ENCODE results near the gene ARHGEF12.

The ARHGEF12 gene

DNA sequence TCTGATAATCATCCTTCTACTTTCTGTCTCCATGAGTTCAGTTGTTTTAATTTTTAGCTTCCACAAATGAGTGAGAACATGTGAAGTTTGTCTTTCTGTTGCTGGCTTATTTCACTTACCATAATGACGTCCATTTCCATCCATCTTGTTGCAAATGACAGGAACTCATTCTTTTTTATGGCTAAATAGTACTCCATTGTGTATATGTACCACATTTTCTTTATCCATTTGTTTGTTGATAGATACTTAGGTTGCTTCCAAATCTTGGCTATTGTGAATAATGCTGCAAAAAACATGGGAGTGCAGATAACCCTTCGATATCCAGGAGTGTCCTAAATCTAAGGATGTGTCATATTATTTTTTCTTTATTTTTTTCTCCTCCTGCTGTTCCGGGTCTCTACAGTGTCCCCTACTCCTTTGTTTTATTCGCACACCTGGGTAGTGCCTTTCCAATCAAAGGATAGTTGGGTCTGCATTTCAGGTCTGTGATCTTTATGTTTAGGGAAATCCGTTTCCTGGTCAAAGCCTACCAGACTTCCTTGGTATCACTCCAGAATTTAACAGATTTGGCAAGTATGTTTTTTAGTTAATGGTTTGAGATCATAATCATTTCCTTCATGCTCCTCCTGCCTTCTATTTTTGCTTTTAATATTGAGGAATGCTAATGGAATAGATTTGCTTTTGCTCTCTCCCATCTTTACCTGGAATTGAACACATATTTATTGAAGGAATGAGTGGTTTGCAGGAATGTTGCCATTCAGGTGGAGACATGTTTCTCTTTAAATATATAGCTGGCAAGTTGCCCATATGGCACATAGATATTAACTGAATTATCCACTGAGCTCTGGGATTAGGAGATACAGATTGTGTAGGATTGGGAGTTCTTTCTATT is 53.7 kb downstream of the ARHGEF12 start:
- DNase-seq (ENCODE audit: low read depth): no peak
- no peak for TF ChIP-seq CTCF (IDR thresholded peaks at IDR 0.05; ENCODE audit: low read depth, low read length, missing control alignments)
- no peak overlapping the region for H3K4me3 ChIP-seq (ENCODE audit: low read depth, low read length)

- TF ChIP-seq CTCF (IDR thresholded peaks at IDR 0.05; ENCODE audit: low read depth, low read length, missing control alignments): no peak
- DNase-seq (ENCODE audit: low read depth): no peak
- no peak overlapping the region for H3K4me3 ChIP-seq (ENCODE audit: low read depth, low read length)
Observed at GRCh38 chr11:120390585-120390922, 54.3 kb downstream of the ARHGEF12 start.

GRCh38 chr11:120391292-120391691 is 55.1 kb downstream of the ARHGEF12 start:
- no peak overlapping the region for H3K4me3 ChIP-seq (ENCODE audit: low read depth, low read length)
- DNase-seq (ENCODE audit: low read depth): no peak
- no peak for TF ChIP-seq CTCF (IDR thresholded peaks at IDR 0.05; ENCODE audit: low read depth, low read length, missing control alignments)

- no peak overlapping the region for H3K4me3 ChIP-seq (ENCODE audit: low read depth, low read length)
- no peak for TF ChIP-seq CTCF (IDR thresholded peaks at IDR 0.05; ENCODE audit: low read depth, low read length, missing control alignments)
Observed at GRCh38 chr11:120391854-120392253, 55.6 kb downstream of the ARHGEF12 start.

DNA sequence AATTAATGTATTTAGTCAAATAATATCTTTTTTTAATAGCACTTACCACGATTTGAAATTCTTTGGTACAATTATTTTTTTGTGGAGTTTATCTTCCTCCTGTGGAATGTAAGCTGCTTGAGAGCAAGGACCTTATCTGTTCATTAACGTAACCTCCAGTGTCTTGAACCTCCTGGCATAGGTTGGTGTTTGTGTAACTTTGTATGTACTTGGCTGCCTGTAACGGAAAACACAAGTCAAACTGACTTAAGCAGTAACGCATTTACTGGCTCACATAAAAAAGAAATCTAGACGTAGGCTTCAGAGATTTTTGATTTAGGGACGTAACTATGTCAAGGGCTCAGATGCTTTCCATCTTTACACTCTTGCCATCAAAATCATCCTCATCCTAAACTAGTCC is 56.1 kb downstream of the ARHGEF12 start:
- no peak for TF ChIP-seq CTCF (IDR thresholded peaks at IDR 0.05; ENCODE audit: low read depth, low read length, missing control alignments)
- H3K4me3 ChIP-seq (ENCODE audit: low read depth, low read length): no peak overlapping the region
- DNase-seq (ENCODE audit: low read depth): no peak

More at GRCh38 chr11:120391854-120392253, 55.6 kb downstream of the ARHGEF12 start:
- no peak for DNase-seq (ENCODE audit: low read depth)

GRCh38 chr11:120392793-120393192 is 56.6 kb downstream of the ARHGEF12 start:
- DNase-seq (ENCODE audit: low read depth): no peak

More at GRCh38 chr11:120392793-120393192, 56.6 kb downstream of the ARHGEF12 start:
- no peak for TF ChIP-seq CTCF (IDR thresholded peaks at IDR 0.05; ENCODE audit: low read depth, low read length, missing control alignments)
- no peak overlapping the region for H3K4me3 ChIP-seq (ENCODE audit: low read depth, low read length)
